NCI-H2107 treated with DMSO at 0.1 percent for 48 hours (cell line): ENCODE results near the gene RNF5.
A peak's percentile ranks its signal among the peaks of the same experiment; 100 is the strongest.
"Not testable (repeated sequence)": the region's sequence is repeated elsewhere in the genome, so short reads cannot be mapped to it uniquely, and the experiment has no call there.

ENCODE experiments used
- DNase-seq: peaks from one replicate; lab custom pipeline; 2025; ENCODE audit not compliant: unreplicated experiment; lab: John Stamatoyannopoulos, UW

The RNF5 gene

GRCh38 chr6:32177788-32178546 lies at the start of gene RNF5:
Gene RNF5 (plus strand): TSS chr6:32178405. CDS start chr6:32178512, 107 bp downstream.
- DNase-seq = peak; percentile 96

- DNase-seq = no peak
Observed at GRCh38 chr6:32128751-32129296, 49.4 kb upstream of the RNF5 start.

- DNase-seq = peak; percentile 45
Observed at GRCh38 chr6:32129297-32130088, 48.7 kb upstream of the RNF5 start.

GRCh38 chr6:32131439-32131948 lies 46.7 kb upstream of the RNF5 start:
- DNase-seq = no peak

GRCh38 chr6:32132110-32132509 lies 46.1 kb upstream of the RNF5 start:
- DNase-seq = no peak

GRCh38 chr6:32133786-32134185 lies 44.4 kb upstream of the RNF5 start:
- DNase-seq = no peak

GRCh38 chr6:32137454-32137853 lies 40.8 kb upstream of the RNF5 start:
- DNase-seq = no peak

- DNase-seq = no peak
Observed at GRCh38 chr6:32139590-32139989, 38.6 kb upstream of the RNF5 start.

- DNase-seq = no peak
Observed at GRCh38 chr6:32140420-32141046, 37.7 kb upstream of the RNF5 start.

GRCh38 chr6:32144238-32144637 lies 34.0 kb upstream of the RNF5 start:
- not testable (repeated sequence) for DNase-seq

GRCh38 chr6:32146287-32146686 lies 31.9 kb upstream of the RNF5 start:
- DNase-seq = no peak

- no peak for DNase-seq
Observed at GRCh38 chr6:32146687-32147086, 31.5 kb upstream of the RNF5 start.

- DNase-seq = no peak
Observed at GRCh38 chr6:32147401-32148132, 30.6 kb upstream of the RNF5 start.

GRCh38 chr6:32148289-32149091 lies 29.7 kb upstream of the RNF5 start:
- no peak for DNase-seq

GRCh38 chr6:32149092-32149755 lies 29.0 kb upstream of the RNF5 start:
- no peak for DNase-seq

- DNase-seq = no peak
Observed at GRCh38 chr6:32149932-32150870, 28.0 kb upstream of the RNF5 start.

- no peak for DNase-seq
Observed at GRCh38 chr6:32151181-32151862, 26.9 kb upstream of the RNF5 start.
